GM18861 (cell line): Measurements from ENCODE around the gene GDF2.

Experiments used
- ATAC-seq: cut with Tn5 transposase; IDR thresholded peaks from one replicate; pipeline ENCODE4 v1.9.1; 2021; ENCODE audit not compliant: unreplicated experiment

Gene GDF2

GRCh38 chr10:47366731-47367460 is 44.6 kb downstream of the GDF2 start:
- ATAC-seq: no peak

DNA sequence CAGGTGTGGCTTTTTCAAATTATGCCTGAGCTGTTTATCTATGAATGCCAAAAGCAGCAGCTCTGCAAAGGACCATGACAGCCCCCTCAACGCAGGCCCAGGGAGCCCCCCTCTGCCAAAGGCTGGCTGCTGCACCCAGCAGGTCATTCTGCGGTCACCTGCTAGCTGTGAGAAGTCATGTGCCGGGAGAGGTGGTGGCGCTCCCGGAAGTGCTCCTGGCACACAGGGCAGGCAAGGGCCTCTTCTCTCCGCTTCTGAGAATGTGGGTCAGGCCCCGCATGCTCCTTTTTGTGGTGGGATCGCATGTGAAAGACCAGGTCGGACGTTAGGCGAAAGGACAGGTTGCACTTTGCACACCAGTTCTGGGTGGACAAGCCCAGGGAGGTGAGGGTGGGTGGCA is 45.4 kb downstream of the GDF2 start:
- no peak for ATAC-seq

DNA sequence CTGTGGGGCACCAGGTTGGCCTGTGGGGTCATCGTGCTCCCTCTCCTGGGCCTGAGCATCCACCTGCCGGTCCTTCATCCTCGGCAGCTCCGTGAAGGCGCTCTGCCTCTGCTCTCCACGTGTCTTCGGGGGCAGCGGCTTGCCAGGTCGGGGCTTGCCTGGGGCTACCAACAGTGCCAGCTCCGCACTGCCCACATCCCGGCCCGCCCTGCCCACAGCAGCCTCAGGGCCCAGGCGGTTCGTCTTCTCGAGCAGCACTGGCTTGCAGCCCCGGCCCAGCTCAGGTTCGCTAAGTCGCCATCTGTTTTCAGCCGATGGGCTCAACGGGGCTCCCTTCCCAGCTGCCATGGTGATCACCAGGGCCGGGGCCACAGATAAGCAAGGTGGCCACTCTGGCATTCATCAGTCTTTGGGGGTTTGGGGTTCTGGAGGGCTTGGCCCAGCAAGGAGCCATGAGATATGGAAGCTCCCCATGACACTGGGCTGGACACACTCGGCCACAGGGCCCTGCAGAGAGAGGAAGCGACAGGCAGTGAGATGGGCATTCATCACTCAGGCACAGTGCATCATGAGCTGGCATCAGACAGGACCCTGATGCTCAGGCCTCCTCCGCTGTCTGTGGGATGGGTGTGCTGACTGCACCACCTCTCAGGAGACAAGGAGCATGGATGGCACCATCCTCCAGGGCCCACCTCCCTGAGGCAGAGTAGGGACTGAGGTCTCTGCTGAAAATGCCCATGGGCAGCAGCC is 46.4 kb downstream of the GDF2 start:
- no peak for ATAC-seq

DNA sequence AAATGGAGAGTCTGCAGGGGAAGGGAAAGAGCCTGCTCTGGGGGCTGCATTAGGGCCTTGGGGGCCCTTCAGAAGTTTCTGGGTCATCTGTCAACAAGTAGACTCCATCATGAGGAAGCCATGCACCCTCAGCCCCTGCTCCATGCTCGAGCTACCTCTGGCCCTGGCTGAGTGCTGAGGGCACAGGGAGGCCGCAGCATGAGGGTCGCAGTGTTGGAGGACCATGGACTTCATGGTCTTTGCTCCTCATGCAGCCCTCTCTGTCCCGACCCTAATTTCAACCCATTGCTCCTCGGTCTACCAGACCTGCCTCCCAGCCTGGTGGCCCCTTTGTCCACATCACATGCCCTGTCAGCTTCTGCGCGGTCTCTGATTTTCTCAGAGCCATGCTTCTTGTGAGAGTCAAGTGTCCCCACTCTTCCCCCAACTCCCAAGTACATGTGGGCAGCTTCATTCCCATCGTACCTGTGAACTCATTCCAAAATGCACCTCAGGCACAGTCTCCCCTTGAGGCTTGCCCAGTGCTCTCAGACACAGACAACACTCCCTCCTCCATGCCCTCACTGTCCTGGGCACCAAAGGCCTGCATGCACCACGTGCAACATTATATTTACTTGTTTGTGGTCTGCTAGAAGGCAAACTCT is 47.1 kb downstream of the GDF2 start:
- no peak for ATAC-seq

DNA sequence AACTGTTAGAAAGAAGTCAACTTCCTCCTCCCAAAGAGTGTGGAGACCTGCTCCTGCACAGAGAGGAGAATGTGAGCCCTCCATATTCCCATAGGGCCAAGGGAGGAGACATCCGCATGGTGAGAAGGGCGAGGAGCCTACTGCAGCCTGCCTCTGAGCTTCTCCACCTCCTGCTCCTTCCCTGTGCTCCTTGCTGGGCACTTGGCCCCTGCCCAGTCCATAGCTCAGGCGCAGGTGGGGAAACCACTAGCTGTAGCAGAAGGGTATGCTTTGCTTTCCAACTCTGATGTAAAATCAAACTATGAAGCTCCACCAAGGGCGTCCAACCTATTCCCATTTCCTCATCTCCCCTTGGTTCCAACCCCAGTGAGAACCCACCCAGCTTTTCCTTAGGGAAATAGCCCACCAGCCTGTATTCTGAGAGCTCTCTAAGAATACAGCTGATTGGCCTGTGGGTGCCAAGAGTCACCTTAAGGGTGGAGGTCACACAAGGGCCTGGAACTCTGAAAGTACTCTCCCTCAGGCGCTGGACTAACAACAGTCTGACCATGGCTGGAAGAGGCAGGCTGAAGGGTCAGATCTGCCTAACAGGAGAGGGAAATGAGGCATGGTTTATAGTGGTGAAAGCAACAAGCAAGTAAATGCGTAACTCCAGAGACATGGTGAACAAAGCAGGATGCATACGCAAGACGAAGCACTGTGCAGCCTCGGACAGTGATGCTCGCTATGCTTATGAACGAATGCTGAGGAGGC is 47.9 kb downstream of the GDF2 start:
- no peak for ATAC-seq

- no peak for ATAC-seq
Observed at GRCh38 chr10:47370878-47371277, 48.6 kb downstream of the GDF2 start.

DNA sequence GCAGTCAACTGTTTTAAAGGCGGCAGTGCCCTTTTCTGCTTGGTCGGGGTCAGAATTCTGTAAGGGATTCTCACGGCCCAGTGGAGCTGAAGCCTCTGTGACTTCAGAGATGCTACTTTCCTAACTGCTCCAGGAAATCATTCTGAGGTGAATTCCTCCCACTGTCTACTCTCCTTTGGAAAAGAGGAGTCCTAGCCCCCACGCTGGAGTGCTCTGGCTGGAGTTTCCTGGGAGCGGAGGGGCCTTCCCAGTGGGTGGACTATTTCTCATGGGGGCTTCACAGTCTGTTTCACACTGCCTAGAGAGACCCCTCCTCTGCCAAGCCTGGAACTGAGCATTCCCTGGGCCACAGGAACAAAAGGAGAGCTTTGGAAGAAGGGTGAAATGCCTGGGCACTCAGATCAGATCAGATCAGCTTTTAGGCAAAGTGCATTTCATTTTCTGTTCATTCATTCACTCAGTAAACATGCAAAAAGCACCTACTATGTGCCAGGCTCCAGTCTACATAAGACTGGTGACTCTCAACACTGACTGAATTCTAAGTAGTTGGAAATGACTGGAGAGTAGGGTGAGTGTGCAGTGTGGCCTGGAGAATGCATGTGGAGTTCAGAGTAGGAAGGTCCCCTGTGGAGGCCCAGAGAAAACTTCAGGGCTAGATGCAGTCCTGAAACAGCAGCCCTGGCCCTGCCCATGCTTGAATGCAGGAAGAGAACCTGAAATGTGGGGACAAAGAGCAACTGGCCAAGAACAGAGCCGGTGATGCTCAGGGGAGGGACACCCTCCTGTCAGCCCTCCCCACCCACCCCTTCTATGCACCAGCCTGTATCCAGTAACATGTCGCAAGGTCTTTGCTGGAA is 49.6 kb downstream of the GDF2 start:
- no peak for ATAC-seq

- no peak for ATAC-seq
Observed at GRCh38 chr10:47372726-47373125, 50.5 kb downstream of the GDF2 start.

DNA sequence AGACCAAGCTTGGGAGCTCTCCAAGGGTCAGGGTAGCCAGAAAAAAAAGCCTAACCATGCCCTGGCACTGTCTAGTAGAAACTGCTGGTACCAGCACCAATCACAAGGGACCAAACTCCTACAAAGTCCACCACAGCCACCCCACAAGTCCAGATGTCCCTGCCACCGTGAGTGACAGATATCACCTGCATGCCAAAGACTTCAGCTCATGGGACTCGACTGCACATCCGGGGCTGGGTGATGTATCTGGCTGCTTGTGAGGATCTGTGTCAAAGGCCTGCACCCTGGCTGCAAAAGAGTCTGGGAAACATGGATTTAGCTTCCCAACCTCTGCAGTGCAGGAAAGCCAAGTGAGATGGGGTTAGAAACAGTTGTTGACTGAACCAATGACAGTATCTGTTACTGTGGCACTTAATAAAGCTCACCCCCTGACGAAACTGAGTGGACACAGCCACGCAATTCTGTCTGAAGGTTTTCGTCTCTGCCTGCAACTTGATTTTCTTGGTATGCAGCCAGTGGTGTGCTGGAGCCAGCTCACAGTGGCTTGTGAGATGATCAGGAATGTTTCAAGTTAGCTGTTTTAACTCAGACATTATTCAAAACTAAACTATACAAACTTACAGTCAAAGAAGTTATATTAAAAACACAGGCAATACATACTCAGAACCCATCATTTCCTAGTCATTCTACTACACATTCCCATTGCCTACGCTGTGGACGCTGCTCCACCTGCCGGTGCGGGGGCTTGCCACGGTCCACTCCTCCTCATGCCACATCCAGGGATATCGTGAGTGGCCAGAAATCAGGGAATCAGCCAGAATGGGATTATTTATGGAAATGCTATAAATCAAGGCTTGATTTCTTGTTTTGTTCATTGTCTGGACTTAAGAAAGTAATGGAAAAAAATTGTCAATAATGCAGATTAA is 52.6 kb downstream of the GDF2 start:
- ATAC-seq: no peak

DNA sequence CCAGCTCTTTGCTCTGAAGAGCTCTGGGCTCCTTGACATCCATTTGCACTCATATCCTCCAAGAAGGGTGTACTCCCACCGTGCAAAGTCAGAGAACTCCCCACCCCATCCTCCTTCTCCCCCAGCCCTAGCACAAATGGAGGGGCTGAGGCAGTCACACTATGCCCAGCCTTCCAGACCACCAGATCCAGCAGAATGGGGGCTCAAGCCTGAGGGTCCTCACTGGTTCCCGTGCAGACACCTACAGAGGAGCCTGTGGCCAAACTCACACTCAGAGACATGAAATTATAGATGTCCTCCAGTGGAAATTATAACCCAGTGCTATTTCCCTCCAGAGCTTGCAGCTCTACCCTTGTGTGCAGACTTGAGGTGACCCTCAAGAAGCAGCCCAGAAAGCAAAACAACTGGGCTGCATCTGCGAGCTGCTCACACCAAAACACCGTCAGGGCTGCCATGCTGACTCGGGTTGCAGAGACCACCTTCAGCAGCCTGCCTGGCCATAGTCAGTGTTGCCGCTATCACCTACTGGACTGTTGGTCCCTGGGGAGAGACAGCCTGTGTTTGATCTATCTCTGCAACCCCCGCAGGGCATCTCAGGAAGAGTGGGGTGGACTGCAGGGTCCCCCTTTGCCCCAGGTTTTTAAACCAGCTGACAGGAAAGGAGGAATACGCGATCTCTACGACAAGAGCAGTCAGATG is 54.4 kb downstream of the GDF2 start:
- ATAC-seq: no peak
